ENCODE data around the gene MAD2L2. TPM values are rescaled to one million over a fixed set of nuclear protein-coding genes. Genes with fewer than 3 reads are reported as not detected.

Gene MAD2L2
- total RNA-seq, 1 experiment from 2014 or later = 283 TPM

DNA sequence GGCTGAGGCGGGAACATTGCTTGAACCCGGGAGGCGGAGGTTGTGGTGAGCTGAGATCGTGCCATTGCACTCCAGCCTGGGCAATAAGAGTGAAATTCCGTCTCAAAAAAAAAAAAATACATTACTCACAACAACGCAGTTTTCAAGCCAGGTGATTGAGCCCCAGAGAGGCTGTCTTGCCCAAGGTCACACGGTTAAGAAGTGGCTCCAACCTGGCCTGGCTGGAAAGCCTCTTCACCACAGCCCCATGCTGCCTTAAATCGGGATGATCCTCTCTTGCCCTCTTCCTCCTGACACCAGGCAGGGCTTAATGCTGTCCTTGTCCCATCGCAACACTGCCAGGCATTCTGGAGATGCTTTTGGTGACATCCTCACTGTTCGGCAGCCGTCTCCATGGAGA lies 32.1 kb upstream of the MAD2L2 start:
- Mint-ChIP-seq H3K9me3 (no peaks in the 10 kb centered on the region), H3K36me3 (peaks cover 7% of the 10 kb centered on the region; the same call in 1 of the 2 replicates), H3K27ac (no peak overlapping the region), H3K4me3 (no peak overlapping the region), H3K27me3 (ENCODE audit: low read depth) (no peaks in the 10 kb centered on the region; the same call in 1 of the 2 replicates), H3K4me1 (peaks cover 11% of the 10 kb centered on the region)
- DNase-seq (ENCODE audit: low spot score) (no peak), ATAC-seq (no peak)
- ChIA-PET POLR2A (no interaction called here), CTCF (interaction anchor here (1.0 to 1.1 kb wide), 3 partner anchors 10 to 49 kb away, joined by 3 to 4 read pairs (median 4); partner anchors contain the start of gene FBXO6)
- TF ChIP-seq JUN (CRISPR knock-in tag; IDR thresholded peaks at IDR 0.05) = no peak
- TF ChIP-seq ZNF671 (CRISPR knock-in tag; IDR thresholded peaks at IDR 0.05) = no peak
- TF ChIP-seq ZNF423 (CRISPR knock-in tag; IDR thresholded peaks at IDR 0.05) = no peak
- TF ChIP-seq TCF7 (CRISPR knock-in tag; IDR thresholded peaks at IDR 0.05; ENCODE audit: low read depth) = no peak
- TF ChIP-seq, protein P1, sequence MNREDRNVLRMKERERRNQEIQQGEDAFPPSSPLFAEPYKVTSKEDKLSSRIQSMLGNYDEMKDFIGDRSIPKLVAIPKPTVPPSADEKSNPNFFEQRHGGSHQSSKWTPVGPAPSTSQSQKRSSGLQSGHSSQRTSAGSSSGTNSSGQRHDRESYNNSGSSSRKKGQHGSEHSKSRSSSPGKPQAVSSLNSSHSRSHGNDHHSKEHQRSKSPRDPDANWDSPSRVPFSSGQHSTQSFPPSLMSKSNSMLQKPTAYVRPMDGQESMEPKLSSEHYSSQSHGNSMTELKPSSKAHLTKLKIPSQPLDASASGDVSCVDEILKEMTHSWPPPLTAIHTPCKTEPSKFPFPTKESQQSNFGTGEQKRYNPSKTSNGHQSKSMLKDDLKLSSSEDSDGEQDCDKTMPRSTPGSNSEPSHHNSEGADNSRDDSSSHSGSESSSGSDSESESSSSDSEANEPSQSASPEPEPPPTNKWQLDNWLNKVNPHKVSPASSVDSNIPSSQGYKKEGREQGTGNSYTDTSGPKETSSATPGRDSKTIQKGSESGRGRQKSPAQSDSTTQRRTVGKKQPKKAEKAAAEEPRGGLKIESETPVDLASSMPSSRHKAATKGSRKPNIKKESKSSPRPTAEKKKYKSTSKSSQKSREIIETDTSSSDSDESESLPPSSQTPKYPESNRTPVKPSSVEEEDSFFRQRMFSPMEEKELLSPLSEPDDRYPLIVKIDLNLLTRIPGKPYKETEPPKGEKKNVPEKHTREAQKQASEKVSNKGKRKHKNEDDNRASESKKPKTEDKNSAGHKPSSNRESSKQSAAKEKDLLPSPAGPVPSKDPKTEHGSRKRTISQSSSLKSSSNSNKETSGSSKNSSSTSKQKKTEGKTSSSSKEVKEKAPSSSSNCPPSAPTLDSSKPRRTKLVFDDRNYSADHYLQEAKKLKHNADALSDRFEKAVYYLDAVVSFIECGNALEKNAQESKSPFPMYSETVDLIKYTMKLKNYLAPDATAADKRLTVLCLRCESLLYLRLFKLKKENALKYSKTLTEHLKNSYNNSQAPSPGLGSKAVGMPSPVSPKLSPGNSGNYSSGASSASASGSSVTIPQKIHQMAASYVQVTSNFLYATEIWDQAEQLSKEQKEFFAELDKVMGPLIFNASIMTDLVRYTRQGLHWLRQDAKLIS (CRISPR knock-in tag; IDR thresholded peaks at IDR 0.05; ENCODE audit: borderline replicate concordance) = no peak
- TF ChIP-seq, protein P2, sequence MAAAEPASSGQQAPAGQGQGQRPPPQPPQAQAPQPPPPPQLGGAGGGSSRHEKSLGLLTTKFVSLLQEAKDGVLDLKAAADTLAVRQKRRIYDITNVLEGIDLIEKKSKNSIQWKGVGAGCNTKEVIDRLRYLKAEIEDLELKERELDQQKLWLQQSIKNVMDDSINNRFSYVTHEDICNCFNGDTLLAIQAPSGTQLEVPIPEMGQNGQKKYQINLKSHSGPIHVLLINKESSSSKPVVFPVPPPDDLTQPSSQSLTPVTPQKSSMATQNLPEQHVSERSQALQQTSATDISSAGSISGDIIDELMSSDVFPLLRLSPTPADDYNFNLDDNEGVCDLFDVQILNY (CRISPR knock-in tag; IDR thresholded peaks at IDR 0.05) = no peak
- TF ChIP-seq, protein P3, sequence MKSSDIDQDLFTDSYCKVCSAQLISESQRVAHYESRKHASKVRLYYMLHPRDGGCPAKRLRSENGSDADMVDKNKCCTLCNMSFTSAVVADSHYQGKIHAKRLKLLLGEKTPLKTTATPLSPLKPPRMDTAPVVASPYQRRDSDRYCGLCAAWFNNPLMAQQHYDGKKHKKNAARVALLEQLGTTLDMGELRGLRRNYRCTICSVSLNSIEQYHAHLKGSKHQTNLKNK (CRISPR knock-in tag; IDR thresholded peaks at IDR 0.05) = no peak
- TF ChIP-seq, protein P4, sequence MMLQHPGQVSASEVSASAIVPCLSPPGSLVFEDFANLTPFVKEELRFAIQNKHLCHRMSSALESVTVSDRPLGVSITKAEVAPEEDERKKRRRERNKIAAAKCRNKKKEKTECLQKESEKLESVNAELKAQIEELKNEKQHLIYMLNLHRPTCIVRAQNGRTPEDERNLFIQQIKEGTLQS (CRISPR knock-in tag; conservative IDR thresholded peaks at IDR 0.05) = no peak
- TF ChIP-seq, protein P5, sequence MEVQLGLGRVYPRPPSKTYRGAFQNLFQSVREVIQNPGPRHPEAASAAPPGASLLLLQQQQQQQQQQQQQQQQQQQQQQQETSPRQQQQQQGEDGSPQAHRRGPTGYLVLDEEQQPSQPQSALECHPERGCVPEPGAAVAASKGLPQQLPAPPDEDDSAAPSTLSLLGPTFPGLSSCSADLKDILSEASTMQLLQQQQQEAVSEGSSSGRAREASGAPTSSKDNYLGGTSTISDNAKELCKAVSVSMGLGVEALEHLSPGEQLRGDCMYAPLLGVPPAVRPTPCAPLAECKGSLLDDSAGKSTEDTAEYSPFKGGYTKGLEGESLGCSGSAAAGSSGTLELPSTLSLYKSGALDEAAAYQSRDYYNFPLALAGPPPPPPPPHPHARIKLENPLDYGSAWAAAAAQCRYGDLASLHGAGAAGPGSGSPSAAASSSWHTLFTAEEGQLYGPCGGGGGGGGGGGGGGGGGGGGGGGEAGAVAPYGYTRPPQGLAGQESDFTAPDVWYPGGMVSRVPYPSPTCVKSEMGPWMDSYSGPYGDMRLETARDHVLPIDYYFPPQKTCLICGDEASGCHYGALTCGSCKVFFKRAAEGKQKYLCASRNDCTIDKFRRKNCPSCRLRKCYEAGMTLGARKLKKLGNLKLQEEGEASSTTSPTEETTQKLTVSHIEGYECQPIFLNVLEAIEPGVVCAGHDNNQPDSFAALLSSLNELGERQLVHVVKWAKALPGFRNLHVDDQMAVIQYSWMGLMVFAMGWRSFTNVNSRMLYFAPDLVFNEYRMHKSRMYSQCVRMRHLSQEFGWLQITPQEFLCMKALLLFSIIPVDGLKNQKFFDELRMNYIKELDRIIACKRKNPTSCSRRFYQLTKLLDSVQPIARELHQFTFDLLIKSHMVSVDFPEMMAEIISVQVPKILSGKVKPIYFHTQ (CRISPR knock-in tag; IDR thresholded peaks at IDR 0.05) = no peak
- TF ChIP-seq, protein P6, sequence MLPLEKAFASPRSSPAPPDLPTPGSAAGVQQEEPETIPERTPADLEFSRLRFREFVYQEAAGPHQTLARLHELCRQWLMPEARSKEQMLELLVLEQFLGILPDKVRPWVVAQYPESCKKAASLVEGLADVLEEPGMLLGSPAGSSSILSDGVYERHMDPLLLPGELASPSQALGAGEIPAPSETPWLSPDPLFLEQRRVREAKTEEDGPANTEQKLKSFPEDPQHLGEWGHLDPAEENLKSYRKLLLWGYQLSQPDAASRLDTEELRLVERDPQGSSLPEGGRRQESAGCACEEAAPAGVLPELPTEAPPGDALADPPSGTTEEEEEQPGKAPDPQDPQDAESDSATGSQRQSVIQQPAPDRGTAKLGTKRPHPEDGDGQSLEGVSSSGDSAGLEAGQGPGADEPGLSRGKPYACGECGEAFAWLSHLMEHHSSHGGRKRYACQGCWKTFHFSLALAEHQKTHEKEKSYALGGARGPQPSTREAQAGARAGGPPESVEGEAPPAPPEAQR (CRISPR knock-in tag; IDR thresholded peaks at IDR 0.05) = no peak
- no peak for TF ChIP-seq ZNF232 (CRISPR knock-in tag; IDR thresholded peaks at IDR 0.05)
- no peak for TF ChIP-seq FOXJ3 (CRISPR knock-in tag; IDR thresholded peaks at IDR 0.05; ENCODE audit: borderline replicate concordance)
- TF ChIP-seq, protein P7, sequence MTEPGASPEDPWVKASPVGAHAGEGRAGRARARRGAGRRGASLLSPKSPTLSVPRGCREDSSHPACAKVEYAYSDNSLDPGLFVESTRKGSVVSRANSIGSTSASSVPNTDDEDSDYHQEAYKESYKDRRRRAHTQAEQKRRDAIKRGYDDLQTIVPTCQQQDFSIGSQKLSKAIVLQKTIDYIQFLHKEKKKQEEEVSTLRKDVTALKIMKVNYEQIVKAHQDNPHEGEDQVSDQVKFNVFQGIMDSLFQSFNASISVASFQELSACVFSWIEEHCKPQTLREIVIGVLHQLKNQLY (CRISPR knock-in tag; IDR thresholded peaks at IDR 0.05) = no peak
- TF ChIP-seq, protein P8, sequence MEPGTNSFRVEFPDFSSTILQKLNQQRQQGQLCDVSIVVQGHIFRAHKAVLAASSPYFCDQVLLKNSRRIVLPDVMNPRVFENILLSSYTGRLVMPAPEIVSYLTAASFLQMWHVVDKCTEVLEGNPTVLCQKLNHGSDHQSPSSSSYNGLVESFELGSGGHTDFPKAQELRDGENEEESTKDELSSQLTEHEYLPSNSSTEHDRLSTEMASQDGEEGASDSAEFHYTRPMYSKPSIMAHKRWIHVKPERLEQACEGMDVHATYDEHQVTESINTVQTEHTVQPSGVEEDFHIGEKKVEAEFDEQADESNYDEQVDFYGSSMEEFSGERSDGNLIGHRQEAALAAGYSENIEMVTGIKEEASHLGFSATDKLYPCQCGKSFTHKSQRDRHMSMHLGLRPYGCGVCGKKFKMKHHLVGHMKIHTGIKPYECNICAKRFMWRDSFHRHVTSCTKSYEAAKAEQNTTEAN (CRISPR knock-in tag; IDR thresholded peaks at IDR 0.05) = no peak
- no peak for TF ChIP-seq ZNF317 (CRISPR knock-in tag; IDR thresholded peaks at IDR 0.05; ENCODE audit: borderline replicate concordance, low read depth)
